Choroid plexus epithelial cell (primary cell): Measurements from ENCODE around the gene PARVB.

Source experiments
- DNase-seq: peaks from one replicate; pipeline ENCODE4 v3.0.0-alpha.2; 2010; ENCODE audit warnings: low read depth
- H3K4me3 ChIP-seq: 2 replicates; pipeline ENCODE4 v1.5.1; 2011; ENCODE audit warnings: low read depth, mild to moderate bottlenecking, control low read depth, low read length, moderate library complexity
- CTCF ChIP-seq: conservative IDR thresholded peaks from 2 replicates; pipeline ENCODE4 v1.5.1; 2011; ENCODE audit warnings: low read depth, mild to moderate bottlenecking, control low read depth, inconsistent platforms, low read length, moderate library complexity

The PARVB gene

GRCh38 chr22:44018594-44018993 is 5.5 kb upstream of the PARVB start:
- TF ChIP-seq CTCF, result no peak
- H3K4me3 ChIP-seq, result no peak overlapping the region
- DNase-seq, result no peak

GRCh38 chr22:44019416-44019815 is 4.7 kb upstream of the PARVB start:
- TF ChIP-seq CTCF, result no peak
- DNase-seq, result no peak
- H3K4me3 ChIP-seq, result no peak overlapping the region

- DNase-seq, result no peak
- TF ChIP-seq CTCF, result no peak
- H3K4me3 ChIP-seq, result no peak overlapping the region
Observed at GRCh38 chr22:44019846-44020245, 4.3 kb upstream of the PARVB start.

- no peak overlapping the region for H3K4me3 ChIP-seq
Observed at GRCh38 chr22:44020981-44021380, 3.1 kb upstream of the PARVB start.

GRCh38 chr22:44023404-44024287 is 456 bp upstream of the PARVB start:
- TF ChIP-seq CTCF, result no peak
- DNase-seq, result no peak
- H3K4me3 ChIP-seq, result peak overlapping the region; percentile 66

More at GRCh38 chr22:44020981-44021380, 3.1 kb upstream of the PARVB start:
- TF ChIP-seq CTCF, result no peak
- no peak for DNase-seq

GRCh38 chr22:44025171-44026065 is 1.3 kb downstream of the PARVB start:
- TF ChIP-seq CTCF, result no peak
- DNase-seq, result no peak
- H3K4me3 ChIP-seq, result peak overlapping the region; percentile 66
